Stimulated activated CD8-positive, alpha-beta memory T cell treated with anti-CD3 and anti-CD28 coated beads, Interleukin-12 subunit alpha, Interleukin-12 subunit beta, amount 100 ng/mL, for 24 hours (primary cell): ENCODE measurements around the gene DDRGK1.
"Not testable (repeated sequence)": the region's sequence is repeated elsewhere in the genome, so short reads cannot be mapped to it uniquely, and the experiment has no call there.

Source experiments
- DNase-seq: peaks from one replicate; pipeline ENCODE4 v3.0.0-alpha.2; 2020; ENCODE audit errors: extremely low read depth

The DDRGK1 gene

DNA sequence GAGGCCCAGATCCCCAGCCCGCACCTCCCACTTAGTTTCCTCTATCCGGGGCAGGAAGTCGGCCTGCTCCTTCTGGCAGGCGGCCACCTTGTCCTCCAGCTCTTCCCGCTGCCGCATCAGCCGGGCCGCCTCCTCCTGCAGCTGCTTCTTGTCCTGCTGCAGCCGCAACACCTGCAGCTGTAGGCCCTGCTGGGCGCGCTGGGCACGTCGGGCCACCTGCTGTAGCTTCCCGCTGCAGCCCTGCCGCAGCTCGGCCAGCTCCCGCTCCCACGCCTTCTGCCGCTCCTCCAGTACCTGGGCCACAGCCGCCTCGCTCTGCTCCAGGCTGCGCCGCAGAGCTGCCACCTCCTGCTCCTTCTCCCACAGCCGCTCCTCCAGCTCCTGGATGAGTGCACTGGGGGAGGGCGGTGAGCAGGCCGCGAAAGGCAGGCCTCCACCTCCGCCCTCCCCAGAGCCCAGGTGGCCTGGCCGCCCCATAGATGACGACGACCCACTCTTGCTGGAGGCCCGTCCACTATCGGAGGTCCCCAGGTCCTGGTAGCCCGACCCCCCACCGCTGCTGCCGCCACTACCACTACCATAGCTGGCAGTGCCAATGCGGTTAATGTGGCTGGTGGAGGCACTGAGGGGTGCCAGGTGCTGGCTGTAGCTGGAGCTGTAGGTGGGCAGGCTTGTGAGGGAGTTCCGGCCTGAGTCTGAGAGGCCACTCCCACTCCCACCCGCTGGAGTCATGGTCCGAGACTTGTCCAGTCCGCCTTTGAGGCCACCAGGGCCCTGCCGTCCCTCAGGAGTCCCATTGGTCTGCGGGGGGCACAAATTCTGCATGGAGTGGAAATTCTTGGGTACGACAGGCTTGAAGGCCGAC, 38.8 kb downstream of the DDRGK1 start:
- DNase-seq = no peak

DNA sequence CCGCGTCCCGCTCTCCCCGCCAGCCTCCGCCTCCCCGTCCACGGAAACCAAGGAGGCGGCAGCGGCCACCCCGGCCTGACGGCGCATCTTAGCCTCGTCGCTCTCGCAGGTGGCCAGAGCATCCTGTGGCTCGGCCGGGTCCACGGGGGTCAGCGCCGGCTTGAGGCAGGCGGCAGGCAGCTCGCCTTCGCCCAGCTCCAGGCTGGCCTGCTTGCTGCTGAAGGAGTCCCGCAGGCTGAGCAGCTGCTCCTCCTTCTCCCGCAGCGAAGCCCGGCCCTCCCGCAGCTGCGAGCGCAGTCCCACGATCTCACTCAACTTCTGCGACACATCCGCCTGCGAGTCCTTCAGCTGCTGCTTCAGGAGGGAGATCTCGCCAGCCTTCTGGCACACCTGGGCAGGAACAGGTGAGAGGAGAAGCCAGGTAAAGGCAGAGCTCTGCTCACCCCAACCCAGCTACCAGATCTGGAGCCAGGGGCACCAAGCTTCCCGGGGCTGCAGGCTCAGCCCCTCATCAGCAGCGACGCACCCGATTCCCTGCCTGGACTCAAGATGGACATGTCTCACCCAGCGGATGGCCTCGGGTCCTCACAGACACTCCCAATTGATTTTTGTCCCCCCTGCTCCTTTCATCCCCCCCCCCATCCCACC, 39.6 kb downstream of the DDRGK1 start:
- DNase-seq = no peak

DNA sequence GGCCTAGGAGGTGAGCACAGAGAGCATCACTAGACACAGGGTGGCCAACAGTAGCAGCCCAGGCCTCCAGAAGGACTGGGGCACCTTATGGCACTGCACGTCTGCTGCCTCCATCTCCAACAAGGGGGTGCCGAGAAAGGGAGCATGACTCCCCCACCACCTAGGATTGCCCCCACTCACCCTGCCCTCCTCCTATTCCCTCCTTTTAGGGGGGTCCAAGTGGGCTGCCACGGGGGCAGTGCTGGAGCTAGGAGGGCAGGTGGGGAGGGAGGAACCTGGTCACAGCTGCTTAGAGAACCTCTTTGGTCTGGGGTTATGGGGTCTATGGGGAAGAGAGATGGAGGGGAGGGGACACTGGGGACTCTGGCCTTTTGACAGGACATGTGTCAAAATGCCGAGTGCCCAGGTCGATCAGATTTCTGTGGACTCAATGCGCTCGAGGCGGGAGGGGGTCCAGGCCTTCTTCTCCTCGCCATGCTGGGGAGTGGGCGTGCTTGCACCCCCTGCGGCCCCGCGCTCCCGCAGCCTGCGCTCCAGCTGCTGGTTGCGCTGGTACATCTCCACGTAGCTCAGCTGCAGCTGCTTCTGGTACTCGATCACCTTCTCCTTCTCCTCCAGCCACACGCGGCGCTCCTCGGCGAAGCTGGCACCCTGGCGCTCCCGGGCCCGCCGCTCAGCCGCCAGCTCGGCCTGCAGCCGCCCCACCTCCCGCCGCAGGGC, 40.3 kb downstream of the DDRGK1 start:
- DNase-seq = no peak

DNA sequence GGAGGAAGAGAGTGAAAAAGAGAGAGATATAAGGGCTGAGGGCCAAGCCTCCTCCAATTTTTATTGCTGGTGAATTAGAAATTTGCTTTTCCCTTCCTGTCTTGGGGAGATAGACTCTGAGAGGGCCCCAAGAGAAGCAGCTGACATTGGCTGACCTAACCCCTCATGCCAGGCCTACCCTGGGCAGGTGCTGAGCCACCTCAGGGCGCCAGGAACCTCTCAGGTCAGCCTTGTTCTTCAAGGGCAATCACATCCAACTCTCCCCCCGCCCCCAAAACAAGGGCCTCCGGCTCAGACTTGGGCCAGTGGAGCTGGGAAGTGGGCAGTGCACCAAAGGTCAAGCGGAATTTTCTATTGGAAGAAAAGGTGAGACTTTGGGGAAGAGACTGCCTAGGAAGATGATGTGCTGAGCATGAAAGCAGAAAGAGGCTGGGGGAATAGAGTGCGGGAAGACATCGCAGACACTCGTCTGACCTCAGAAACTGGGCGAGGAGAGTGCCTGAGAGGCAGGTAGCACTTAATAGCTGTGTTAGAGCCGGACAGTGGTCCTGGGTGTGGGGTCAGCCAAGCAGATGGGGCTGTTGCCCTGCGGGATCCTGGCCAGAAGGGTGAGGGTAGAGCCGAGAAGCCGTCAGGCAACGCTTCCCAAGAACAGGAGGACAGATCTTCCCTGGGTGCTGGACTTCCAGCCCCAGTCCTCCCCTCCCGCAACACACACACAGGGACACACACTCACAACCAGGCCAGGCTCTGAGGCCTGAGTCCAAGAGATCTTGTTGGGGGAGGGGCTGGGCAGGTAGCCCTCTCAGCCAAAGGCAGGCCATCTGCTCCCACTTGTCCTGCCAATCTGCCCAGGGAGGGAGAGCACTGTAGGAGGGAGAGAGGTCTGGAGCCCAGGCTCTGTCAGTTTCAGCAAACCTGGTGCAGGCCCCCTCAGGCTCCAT, 41.1 kb downstream of the DDRGK1 start:
- DNase-seq = no peak

- no peak for DNase-seq
Observed at GRCh38 chr20:3162080-3162611, 42.3 kb downstream of the DDRGK1 start.

DNA sequence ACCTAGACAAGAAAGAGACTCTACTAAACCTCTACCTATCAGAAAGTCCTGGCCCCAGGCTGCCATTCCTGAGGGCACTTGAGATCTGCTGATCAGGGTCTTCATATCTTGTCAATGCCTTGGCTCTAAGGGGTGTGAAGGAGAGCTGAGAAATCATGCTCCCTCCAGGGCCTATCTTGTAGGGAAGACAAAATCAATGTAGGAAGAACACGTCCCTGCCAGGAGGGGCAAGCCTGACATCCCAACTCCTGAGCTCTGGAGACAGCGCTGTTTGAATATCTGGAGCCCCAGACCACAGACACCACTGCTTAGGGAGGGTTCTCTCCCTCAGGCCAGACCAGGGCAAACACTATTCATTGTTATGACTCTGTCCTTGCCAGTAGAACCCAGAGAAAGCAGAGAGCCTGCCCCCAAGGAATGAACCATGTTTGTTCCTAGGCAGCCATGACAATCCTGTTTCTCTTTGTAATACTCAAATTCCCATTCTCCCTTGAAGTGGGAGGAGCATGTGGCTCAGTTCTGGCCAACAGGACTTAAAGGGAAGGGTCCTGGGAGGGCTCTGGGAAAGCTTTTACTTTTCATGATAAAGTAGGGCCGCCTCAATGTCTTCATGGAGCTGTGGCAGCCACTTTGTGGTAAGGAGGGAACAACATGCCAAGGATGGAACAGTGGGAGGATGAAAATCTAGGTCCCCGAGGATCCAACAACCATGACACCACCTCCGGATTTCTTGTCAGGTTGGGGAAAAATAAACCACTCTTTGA, 43.0 kb downstream of the DDRGK1 start:
- DNase-seq = no peak

GRCh38 chr20:3160418-3160817, 44.1 kb downstream of the DDRGK1 start:
- no peak for DNase-seq

GRCh38 chr20:3158968-3159431, 45.5 kb downstream of the DDRGK1 start:
- DNase-seq = no peak

- no peak for DNase-seq
Observed at GRCh38 chr20:3157817-3158216, 46.7 kb downstream of the DDRGK1 start.

DNA sequence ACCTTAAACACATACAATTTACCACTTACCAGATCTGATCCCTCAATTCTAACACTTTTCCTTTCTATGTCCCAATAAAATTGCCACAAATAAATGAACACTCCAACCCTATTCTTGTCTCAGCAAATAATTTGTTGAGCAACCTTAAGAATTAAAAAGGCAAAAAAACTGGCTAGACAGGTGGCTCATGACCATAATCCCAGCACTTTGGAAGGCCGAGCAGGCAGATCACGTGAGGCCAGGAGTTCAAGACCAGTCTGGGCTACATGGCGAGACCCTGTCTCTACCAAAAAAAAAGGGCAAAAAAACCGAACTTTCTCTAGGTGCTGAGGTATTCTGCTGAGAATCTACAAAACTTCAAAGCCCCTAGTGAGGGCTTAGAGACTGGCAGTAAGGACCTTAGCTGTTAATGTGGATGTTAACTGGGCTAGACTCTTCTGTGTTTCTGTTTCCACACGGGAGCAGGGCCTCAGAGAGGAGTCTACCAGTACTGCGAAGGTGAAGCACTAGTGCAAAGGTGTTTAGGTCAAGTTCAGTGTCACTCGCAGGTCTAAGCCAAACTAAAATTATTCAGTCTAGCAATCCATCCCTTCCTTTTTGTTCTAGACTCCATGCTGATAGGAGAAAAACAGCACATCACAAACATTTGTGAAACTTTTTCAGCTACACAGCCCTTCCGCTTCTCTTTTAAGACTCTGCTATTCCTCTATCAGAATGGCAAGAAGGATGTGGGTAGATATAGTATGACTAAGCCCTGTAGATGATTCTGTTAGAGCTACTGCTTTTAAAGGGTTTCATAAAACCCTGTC, 47.5 kb downstream of the DDRGK1 start:
- DNase-seq = no peak

GRCh38 chr20:3152057-3152644, 52.3 kb downstream of the DDRGK1 start:
- DNase-seq = not testable (repeated sequence)

GRCh38 chr20:3150908-3151307, 53.6 kb downstream of the DDRGK1 start:
- DNase-seq = no peak

GRCh38 chr20:3146732-3147341, 57.6 kb downstream of the DDRGK1 start:
- no peak for DNase-seq

- no peak for DNase-seq
Observed at GRCh38 chr20:3141757-3142156, 62.7 kb downstream of the DDRGK1 start.
